PFSK-1 (cell line): Measurements from ENCODE around the gene STK32A.

Experiments used
- POLR2AphosphoS5 ChIP-seq: IDR thresholded peaks from 2 replicates; pipeline ENCODE4 v1.6.1; 2012; ENCODE audit warnings: low read depth, mild to moderate bottlenecking, control low read depth, low read length, moderate library complexity
- TAF1 ChIP-seq: IDR thresholded peaks from 2 replicates; pipeline ENCODE4 v1.6.1; 2012; ENCODE audit warnings: low read length, control low read depth, borderline replicate concordance; ENCODE audit not compliant: insufficient read depth
- TF ChIP-seq, protein P1 (sequence below), 2 experiments: IDR thresholded peaks; 2 replicates each; pipeline versions ENCODE4 v1.6.1 to v1.8.0; 2011 to 2012; ENCODE audit warnings: low read depth in 2 of 2, low read length in 2 of 2, control low read depth in 1 of 2, inconsistent platforms in 1 of 2, mild to moderate bottlenecking in 1 of 2, moderate library complexity in 1 of 2; ENCODE audit not compliant: insufficient read depth in 1 of 2

DNA sequence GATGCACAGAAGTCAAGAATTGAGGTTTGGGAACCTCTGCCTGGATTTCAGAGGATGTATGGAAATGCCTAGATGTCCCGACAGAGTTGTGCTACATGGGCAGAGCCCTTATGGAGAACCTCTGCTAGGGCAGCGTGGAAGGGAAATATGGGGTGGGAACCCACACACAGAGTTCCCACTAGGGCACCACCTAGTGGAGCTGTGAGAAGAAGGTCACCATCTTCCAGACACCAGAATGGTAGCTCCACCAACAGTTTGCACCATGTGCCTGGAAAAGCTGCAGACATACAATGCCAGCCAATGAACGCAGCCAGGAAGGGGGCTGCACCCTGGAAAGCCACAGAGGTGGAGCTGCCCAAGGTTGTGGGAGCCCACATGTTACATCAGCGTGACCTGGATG lies 104.5 kb downstream of the STK32A start:
- TF ChIP-seq POLR2AphosphoS5, result no peak
- TF ChIP-seq, protein P1, sequence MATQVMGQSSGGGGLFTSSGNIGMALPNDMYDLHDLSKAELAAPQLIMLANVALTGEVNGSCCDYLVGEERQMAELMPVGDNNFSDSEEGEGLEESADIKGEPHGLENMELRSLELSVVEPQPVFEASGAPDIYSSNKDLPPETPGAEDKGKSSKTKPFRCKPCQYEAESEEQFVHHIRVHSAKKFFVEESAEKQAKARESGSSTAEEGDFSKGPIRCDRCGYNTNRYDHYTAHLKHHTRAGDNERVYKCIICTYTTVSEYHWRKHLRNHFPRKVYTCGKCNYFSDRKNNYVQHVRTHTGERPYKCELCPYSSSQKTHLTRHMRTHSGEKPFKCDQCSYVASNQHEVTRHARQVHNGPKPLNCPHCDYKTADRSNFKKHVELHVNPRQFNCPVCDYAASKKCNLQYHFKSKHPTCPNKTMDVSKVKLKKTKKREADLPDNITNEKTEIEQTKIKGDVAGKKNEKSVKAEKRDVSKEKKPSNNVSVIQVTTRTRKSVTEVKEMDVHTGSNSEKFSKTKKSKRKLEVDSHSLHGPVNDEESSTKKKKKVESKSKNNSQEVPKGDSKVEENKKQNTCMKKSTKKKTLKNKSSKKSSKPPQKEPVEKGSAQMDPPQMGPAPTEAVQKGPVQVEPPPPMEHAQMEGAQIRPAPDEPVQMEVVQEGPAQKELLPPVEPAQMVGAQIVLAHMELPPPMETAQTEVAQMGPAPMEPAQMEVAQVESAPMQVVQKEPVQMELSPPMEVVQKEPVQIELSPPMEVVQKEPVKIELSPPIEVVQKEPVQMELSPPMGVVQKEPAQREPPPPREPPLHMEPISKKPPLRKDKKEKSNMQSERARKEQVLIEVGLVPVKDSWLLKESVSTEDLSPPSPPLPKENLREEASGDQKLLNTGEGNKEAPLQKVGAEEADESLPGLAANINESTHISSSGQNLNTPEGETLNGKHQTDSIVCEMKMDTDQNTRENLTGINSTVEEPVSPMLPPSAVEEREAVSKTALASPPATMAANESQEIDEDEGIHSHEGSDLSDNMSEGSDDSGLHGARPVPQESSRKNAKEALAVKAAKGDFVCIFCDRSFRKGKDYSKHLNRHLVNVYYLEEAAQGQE (IDR thresholded peaks at IDR 0.05; ENCODE audit: insufficient read depth in 1 of 2, low read depth in 2 of 2, low read length in 2 of 2), result no peak
- no peak for TF ChIP-seq TAF1
